Measurements from ENCODE around the gene MIER3. TPM values are rescaled to one million over a fixed set of nuclear protein-coding genes. Genes with fewer than 3 reads are reported as not detected.

The MIER3 gene
- total RNA-seq, 2 donors from 2014 or later, result 48.3 to 51.8 TPM

GRCh38 chr5:56876327-56876726, 75.6 kb downstream of the MIER3 start:
- Histone ChIP-seq H3K4me1 (ENCODE audit: control insufficient read depth, insufficient read depth, low read length) (no peaks in the 10 kb centered on the region), H3K27ac (ENCODE audit: low read depth, low read length) (no peak overlapping the region), H3K9ac (ENCODE audit: extremely low read depth, low read length, poor library complexity, severe bottlenecking) (no peak overlapping the region), H3K36me3 (ENCODE audit: control insufficient read depth, insufficient read depth, low read length) (peaks cover 90% of the 10 kb centered on the region), H3K4me3 (ENCODE audit: low read length) (no peak overlapping the region), H3K27me3 (ENCODE audit: control insufficient read depth, insufficient read depth, low read length, poor library complexity, severe bottlenecking) (no peaks in the 10 kb centered on the region), H3K9me3 (ENCODE audit: control insufficient read depth, low read length) (no peaks in the 10 kb centered on the region)
- Mint-ChIP-seq H3K27ac (no peak overlapping the region), H3K27me3 (ENCODE audit: insufficient read depth) (no peaks in the 10 kb centered on the region), H3K36me3 (ENCODE audit: low read depth) (peaks cover 42% of the 10 kb centered on the region), H3K9me3 (no peaks in the 10 kb centered on the region), H3K4me3 (no peak overlapping the region), H3K4me1 (peaks cover 2% of the 10 kb centered on the region)
- no peak for DNase-seq
- WGBS, 2 experiments (ENCODE audit: insufficient coverage in 1 of 2, insufficient read length in 1 of 2), result 94 to 100% methylated on average over 2 to 3 of the region's 3 CpGs
- TF ChIP-seq CTCF (conservative IDR thresholded peaks at IDR 0.05), result no peak

- H3K27me3 ChIP-seq (ENCODE audit: control insufficient read depth, insufficient read depth, low read length, poor library complexity, severe bottlenecking), result no peaks in the 10 kb centered on the region
- H3K27me3 Mint-ChIP-seq (ENCODE audit: insufficient read depth), result no peaks in the 10 kb centered on the region
- H3K36me3 Mint-ChIP-seq (ENCODE audit: low read depth), result peaks cover 38% of the 10 kb centered on the region
- no peaks in the 10 kb centered on the region for H3K4me1 ChIP-seq (ENCODE audit: control insufficient read depth, insufficient read depth, low read length)
- H3K4me1 Mint-ChIP-seq, result peaks cover 2% of the 10 kb centered on the region
- no peaks in the 10 kb centered on the region for H3K9me3 ChIP-seq (ENCODE audit: control insufficient read depth, low read length)
- no peaks in the 10 kb centered on the region for H3K9me3 Mint-ChIP-seq
- H3K27ac Mint-ChIP-seq, result no peak overlapping the region
- no peak for DNase-seq
- WGBS, 2 experiments (ENCODE audit: insufficient coverage in 1 of 2, insufficient read length in 1 of 2), result 95% methylated on average over 3 of the region's 3 CpGs; no CpG with 5 or more reads in 1 of the 2 experiments
- no peak for TF ChIP-seq CTCF (conservative IDR thresholded peaks at IDR 0.05)
- no peak overlapping the region for H3K9ac ChIP-seq (ENCODE audit: extremely low read depth, low read length, poor library complexity, severe bottlenecking)
- peaks cover 74% of the 10 kb centered on the region for H3K36me3 ChIP-seq (ENCODE audit: control insufficient read depth, insufficient read depth, low read length)
- H3K4me3 Mint-ChIP-seq, result no peak overlapping the region
- no peak overlapping the region for H3K4me3 ChIP-seq (ENCODE audit: low read length)
- H3K27ac ChIP-seq (ENCODE audit: low read depth, low read length), result no peak overlapping the region
These were observed 78.9 kb downstream of the MIER3 start for GRCh38 chr5:56873056-56873455.

DNA sequence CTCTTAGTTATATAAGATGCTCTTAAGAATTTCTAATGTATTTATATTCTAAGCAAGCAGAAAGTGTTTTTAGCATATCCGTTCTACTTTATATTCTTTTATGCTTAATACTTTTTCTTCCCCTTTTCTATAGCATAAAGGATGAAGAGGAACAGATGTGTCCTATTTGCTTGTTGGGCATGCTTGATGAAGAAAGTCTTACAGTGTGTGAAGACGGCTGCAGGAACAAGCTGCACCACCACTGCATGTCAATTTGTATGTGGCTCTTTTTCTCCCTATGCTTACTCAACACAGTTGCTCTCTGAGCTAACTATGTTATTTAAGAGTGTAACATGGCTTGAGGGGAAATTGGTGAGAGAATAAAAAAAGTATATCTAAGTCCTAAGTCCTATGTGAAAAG, 80.1 kb downstream of the MIER3 start:
- Histone ChIP-seq H3K4me1 (ENCODE audit: control insufficient read depth, insufficient read depth, low read length) (no peaks in the 10 kb centered on the region), H3K36me3 (ENCODE audit: control insufficient read depth, insufficient read depth, low read length) (peaks cover 77% of the 10 kb centered on the region), H3K27me3 (ENCODE audit: control insufficient read depth, insufficient read depth, low read length, poor library complexity, severe bottlenecking) (no peaks in the 10 kb centered on the region), H3K9me3 (ENCODE audit: control insufficient read depth, low read length) (no peaks in the 10 kb centered on the region), H3K9ac (ENCODE audit: extremely low read depth, low read length, poor library complexity, severe bottlenecking) (no peak overlapping the region), H3K27ac (ENCODE audit: low read depth, low read length) (no peak overlapping the region), H3K4me3 (ENCODE audit: low read length) (no peak overlapping the region)
- WGBS, 2 experiments (ENCODE audit: insufficient coverage in 1 of 2, insufficient read length in 1 of 2), result 87% methylated on average over 1 of the region's 2 CpGs; no CpG with 5 or more reads in 1 of the 2 experiments
- no peaks in the 10 kb centered on the region for H3K9me3 Mint-ChIP-seq
- H3K27me3 Mint-ChIP-seq (ENCODE audit: insufficient read depth), result no peaks in the 10 kb centered on the region
- H3K4me1 Mint-ChIP-seq, result no peaks in the 10 kb centered on the region
- H3K36me3 Mint-ChIP-seq (ENCODE audit: low read depth), result peaks cover 33% of the 10 kb centered on the region
- H3K4me3 Mint-ChIP-seq, result no peak overlapping the region
- TF ChIP-seq CTCF (conservative IDR thresholded peaks at IDR 0.05), result no peak
- DNase-seq, result no peak
- H3K27ac Mint-ChIP-seq, result no peak overlapping the region

Other genes with a start within 250 kb of the MIER3 start
- gene MAP3K1, start 136.6 kb downstream of the MIER3 start, total RNA-seq, result 10 to 100 TPM; 18.0 to 23.7 TPM
- gene SETD9, start 42.5 kb downstream of the MIER3 start, total RNA-seq, result 10 to 100 TPM in 1 of 2 donors, 1 to 10 TPM in 1; 5.0 to 14.9 TPM
- 100 to 1,000 TPM; 109 to 124 TPM for gene GPBP1, start 221.9 kb upstream of the MIER3 start, total RNA-seq

All from endodermal cell (in vitro differentiated cells).